CD4-positive, alpha-beta memory T cell (primary cell): ENCODE results near the gene CHTF18. TPM values are rescaled to one million over a fixed set of nuclear protein-coding genes. Genes with fewer than 3 reads are reported as not detected.

Experiments
- CTCF ChIA-PET: fragments of 350-600 bp; sonication (Branson Sonifier 250); formaldehyde crosslinking; loops from one replicate; lab custom pipeline; 2021; ENCODE audit warnings: inconsistent platforms; ENCODE audit not compliant: partially characterized antibody; lab: Charles Lee
- POLR2A ChIA-PET: fragments of 350-600 bp; sonication (Branson Sonifier 250); formaldehyde crosslinking; loops from one replicate; lab custom pipeline; 2021; ENCODE audit not compliant: partially characterized antibody; lab: Charles Lee
- DNase-seq, 5 donors: peaks; one replicate each; pipeline versions ENCODE4 v3.0.0 to v3.0.0-alpha.2; 2020 to 2022; ENCODE audit warnings: mixed read lengths in 1 of 5
- H3K27ac ChIP-seq: one replicate; pipeline ENCODE4 v1.7.0; 2013; ENCODE audit warnings: low read depth, low read length
- H3K27me3 ChIP-seq: 2 replicates; pipeline ENCODE4 v1.7.0; 2013; ENCODE audit warnings: mild to moderate bottlenecking, low read length, moderate library complexity; ENCODE audit not compliant: insufficient read depth
- H3K36me3 ChIP-seq: 2 replicates; pipeline ENCODE4 v1.7.0; 2013; ENCODE audit warnings: mild to moderate bottlenecking, low read length, moderate library complexity; ENCODE audit not compliant: insufficient read depth
- H3K4me1 ChIP-seq: 2 replicates; pipeline ENCODE4 v1.7.0; 2013; ENCODE audit warnings: mild to moderate bottlenecking, low read length, moderate library complexity; ENCODE audit not compliant: insufficient read depth
- H3K4me3 ChIP-seq, 2 donors: one replicate each; pipeline ENCODE4 v1.7.0; 2013; ENCODE audit warnings: low read length in 2 of 2, mild to moderate bottlenecking in 1 of 2
- H3K9me3 ChIP-seq, 2 donors: one replicate each; pipeline ENCODE4 v1.7.0; 2013; ENCODE audit warnings: low read length in 2 of 2, control low read depth in 1 of 2; ENCODE audit not compliant: control insufficient read depth in 1 of 2
- H3K27ac Mint-ChIP-seq, 7 donors: one replicate each; pipeline ENCODE4 v1.8.0; 2020 to 2021; ENCODE audit warnings: mixed read lengths in 7 of 7, mild to moderate bottlenecking in 6 of 7, inconsistent platforms in 3 of 7, moderate library complexity in 3 of 7
- H3K27me3 Mint-ChIP-seq, 2 donors: one replicate each; pipeline ENCODE4 v1.8.0; 2020 to 2021; ENCODE audit warnings: mixed read lengths in 2 of 2
- H3K36me3 Mint-ChIP-seq, 2 donors: one replicate each; pipeline ENCODE4 v1.8.0; 2020 to 2021; ENCODE audit warnings: mixed read lengths in 2 of 2, inconsistent platforms in 1 of 2, mild to moderate bottlenecking in 1 of 2
- H3K4me1 Mint-ChIP-seq, 4 donors: one replicate each; pipeline ENCODE4 v1.8.0; 2020 to 2021; ENCODE audit warnings: mixed read lengths in 4 of 4, mild to moderate bottlenecking in 1 of 4
- H3K4me3 Mint-ChIP-seq, 8 donors: one replicate each; pipeline ENCODE4 v1.8.0; 2020 to 2021; ENCODE audit warnings: mixed read lengths in 8 of 8, mild to moderate bottlenecking in 7 of 8, moderate library complexity in 6 of 8, inconsistent platforms in 3 of 8
- H3K9me3 Mint-ChIP-seq, 8 donors: one replicate each; pipeline ENCODE4 v1.8.0; 2020 to 2021; ENCODE audit warnings: mixed read lengths in 8 of 8, mild to moderate bottlenecking in 5 of 8, inconsistent platforms in 3 of 8, moderate library complexity in 1 of 8
- intact Hi-C: fragments of 100-400 bp; cut with micrococcal nuclease; formaldehyde crosslinking; loops from one replicate; pipeline ENCODE4 v1.15.1; 2023
- polyA plus RNA-seq, 2 donors: library from polyadenylated mRNA; unstranded; fragments of 300-500 nt; fragmentation: Illumina TruSeq; gene quantifications; one replicate each; pipeline ENCODE4 v1.2.3, GENCODE V29; 2021
- total RNA-seq, 2 experiments: library from RNA; stranded (reverse); gene quantifications; one replicate each; pipeline ENCODE4 v1.2.3, GENCODE V29; 2021

CHTF18 gene
- total and polyA plus RNA-seq, 4 experiments from 2014 or later, result 3.0 to 46.9 (median 24.0) TPM

GRCh38 chr16:764848-765487 is 23.5 kb upstream of the CHTF18 start:
- H3K27ac ChIP-seq, result no peak overlapping the region
- Mint-ChIP-seq H3K9me3 (no peaks in the 10 kb centered on the region), H3K4me3 (no peak overlapping the region), H3K4me1 (no peaks in the 10 kb centered on the region), H3K27me3 (peaks cover 0 to 1% of the 10 kb centered on the region in 2 donors), H3K36me3 (no peaks in the 10 kb centered on the region), H3K27ac (no peak overlapping the region)
- H3K4me3 ChIP-seq, result no peak overlapping the region
- no peaks in the 10 kb centered on the region for H3K27me3 ChIP-seq
- no peak for DNase-seq
- no peaks in the 10 kb centered on the region for H3K36me3 ChIP-seq
- intact Hi-C loops, result no loop called here
- ChIA-PET POLR2A (no interaction called here), CTCF (no interaction called here)
- H3K4me1 ChIP-seq, result no peaks in the 10 kb centered on the region
- H3K9me3 ChIP-seq, result no peaks in the 10 kb centered on the region

- no peak overlapping the region for H3K4me3 Mint-ChIP-seq
- no peaks in the 10 kb centered on the region for H3K4me1 Mint-ChIP-seq
- no peaks in the 10 kb centered on the region for H3K36me3 Mint-ChIP-seq
- H3K27me3 Mint-ChIP-seq, result peaks cover 0 to 1% of the 10 kb centered on the region in 2 donors
- Histone ChIP-seq H3K36me3 (no peaks in the 10 kb centered on the region), H3K27me3 (no peaks in the 10 kb centered on the region), H3K9me3 (no peaks in the 10 kb centered on the region), H3K4me1 (no peaks in the 10 kb centered on the region), H3K4me3 (no peak overlapping the region), H3K27ac (no peak overlapping the region)
- H3K27ac Mint-ChIP-seq, result no peak overlapping the region
- intact Hi-C loops, result no loop called here
- POLR2A ChIA-PET, result no interaction called here
- no peaks in the 10 kb centered on the region for H3K9me3 Mint-ChIP-seq
- no peak for DNase-seq
- CTCF ChIA-PET, result no interaction called here
These were observed 22.9 kb upstream of the CHTF18 start for GRCh38 chr16:765488-765865.

- Histone ChIP-seq H3K36me3 (no peaks in the 10 kb centered on the region), H3K27me3 (no peaks in the 10 kb centered on the region), H3K9me3 (no peaks in the 10 kb centered on the region), H3K27ac (no peak overlapping the region), H3K4me1 (no peaks in the 10 kb centered on the region), H3K4me3 (no peak overlapping the region)
- ChIA-PET POLR2A (no interaction called here), CTCF (no interaction called here)
- Mint-ChIP-seq H3K36me3 (no peaks in the 10 kb centered on the region), H3K4me3 (no peak overlapping the region), H3K27ac (no peak overlapping the region), H3K4me1 (no peaks in the 10 kb centered on the region), H3K27me3 (no peaks in the 10 kb centered on the region), H3K9me3 (no peaks in the 10 kb centered on the region)
- no peak for DNase-seq
- intact Hi-C loops, result no loop called here
These were observed 22.2 kb upstream of the CHTF18 start for GRCh38 chr16:766008-766819.

GRCh38 chr16:766820-767640 is 21.4 kb upstream of the CHTF18 start:
- DNase-seq, result no peak
- no peaks in the 10 kb centered on the region for H3K27me3 Mint-ChIP-seq
- Histone ChIP-seq H3K4me3 (no peak overlapping the region), H3K9me3 (no peaks in the 10 kb centered on the region), H3K36me3 (no peaks in the 10 kb centered on the region), H3K27me3 (no peaks in the 10 kb centered on the region), H3K4me1 (no peaks in the 10 kb centered on the region), H3K27ac (no peak overlapping the region)
- ChIA-PET CTCF (no interaction called here), POLR2A (no interaction called here)
- no peak overlapping the region for H3K27ac Mint-ChIP-seq
- no peaks in the 10 kb centered on the region for H3K36me3 Mint-ChIP-seq
- no peaks in the 10 kb centered on the region for H3K9me3 Mint-ChIP-seq
- intact Hi-C loops, result no loop called here
- H3K4me3 Mint-ChIP-seq, result no peak overlapping the region
- H3K4me1 Mint-ChIP-seq, result no peaks in the 10 kb centered on the region

GRCh38 chr16:767743-768235 is 20.6 kb upstream of the CHTF18 start:
- H3K9me3 Mint-ChIP-seq, result no peaks in the 10 kb centered on the region
- Histone ChIP-seq H3K4me3 (no peak overlapping the region), H3K9me3 (no peaks in the 10 kb centered on the region), H3K4me1 (no peaks in the 10 kb centered on the region), H3K27ac (no peak overlapping the region), H3K36me3 (no peaks in the 10 kb centered on the region), H3K27me3 (no peaks in the 10 kb centered on the region)
- no peak for DNase-seq
- H3K36me3 Mint-ChIP-seq, result no peaks in the 10 kb centered on the region
- CTCF ChIA-PET, result interaction anchor here (0.7 kb wide), 1 partner anchor 25 kb away, joined by 3 read pairs; no protein-coding TSS in a partner anchor
- no peak overlapping the region for H3K27ac Mint-ChIP-seq
- intact Hi-C loops, result no loop called here
- no peak overlapping the region for H3K4me3 Mint-ChIP-seq
- POLR2A ChIA-PET, result no interaction called here
- no peaks in the 10 kb centered on the region for H3K4me1 Mint-ChIP-seq
- H3K27me3 Mint-ChIP-seq, result no peaks in the 10 kb centered on the region

- H3K36me3 Mint-ChIP-seq, result no peaks in the 10 kb centered on the region
- DNase-seq, result no peak
- Histone ChIP-seq H3K27me3 (no peaks in the 10 kb centered on the region), H3K36me3 (no peaks in the 10 kb centered on the region), H3K4me3 (no peak overlapping the region), H3K9me3 (no peaks in the 10 kb centered on the region), H3K4me1 (no peaks in the 10 kb centered on the region), H3K27ac (no peak overlapping the region)
- CTCF ChIA-PET, result interaction anchor here (0.7 kb wide), 1 partner anchor 25 kb away, joined by 3 read pairs; no protein-coding TSS in a partner anchor
- no peaks in the 10 kb centered on the region for H3K9me3 Mint-ChIP-seq
- POLR2A ChIA-PET, result no interaction called here
- intact Hi-C loops, result no loop called here
- H3K27ac Mint-ChIP-seq, result no peak overlapping the region
- no peaks in the 10 kb centered on the region for H3K4me1 Mint-ChIP-seq
- no peaks in the 10 kb centered on the region for H3K27me3 Mint-ChIP-seq
- no peak overlapping the region for H3K4me3 Mint-ChIP-seq
These were observed 20.0 kb upstream of the CHTF18 start for GRCh38 chr16:768428-768827.

GRCh38 chr16:769184-769784 is 19.1 kb upstream of the CHTF18 start:
- H3K27ac ChIP-seq, result no peak overlapping the region
- no peaks in the 10 kb centered on the region for H3K9me3 Mint-ChIP-seq
- ChIA-PET POLR2A (no interaction called here), CTCF (no interaction called here)
- H3K27me3 Mint-ChIP-seq, result no peaks in the 10 kb centered on the region
- H3K4me1 ChIP-seq, result no peaks in the 10 kb centered on the region
- H3K9me3 ChIP-seq, result no peaks in the 10 kb centered on the region
- H3K36me3 Mint-ChIP-seq, result no peaks in the 10 kb centered on the region
- intact Hi-C loops, result no loop called here
- no peak overlapping the region for H3K27ac Mint-ChIP-seq
- H3K27me3 ChIP-seq, result no peaks in the 10 kb centered on the region
- no peaks in the 10 kb centered on the region for H3K36me3 ChIP-seq
- H3K4me3 Mint-ChIP-seq, result no peak overlapping the region
- DNase-seq, result no peak
- no peak overlapping the region for H3K4me3 ChIP-seq
- no peaks in the 10 kb centered on the region for H3K4me1 Mint-ChIP-seq
